Measurements from ENCODE around the gene FMNL3.

GRCh38 chr12:49666176-49666575 lies 41.0 kb downstream of the FMNL3 start:
- TF ChIP-seq, protein P1, sequence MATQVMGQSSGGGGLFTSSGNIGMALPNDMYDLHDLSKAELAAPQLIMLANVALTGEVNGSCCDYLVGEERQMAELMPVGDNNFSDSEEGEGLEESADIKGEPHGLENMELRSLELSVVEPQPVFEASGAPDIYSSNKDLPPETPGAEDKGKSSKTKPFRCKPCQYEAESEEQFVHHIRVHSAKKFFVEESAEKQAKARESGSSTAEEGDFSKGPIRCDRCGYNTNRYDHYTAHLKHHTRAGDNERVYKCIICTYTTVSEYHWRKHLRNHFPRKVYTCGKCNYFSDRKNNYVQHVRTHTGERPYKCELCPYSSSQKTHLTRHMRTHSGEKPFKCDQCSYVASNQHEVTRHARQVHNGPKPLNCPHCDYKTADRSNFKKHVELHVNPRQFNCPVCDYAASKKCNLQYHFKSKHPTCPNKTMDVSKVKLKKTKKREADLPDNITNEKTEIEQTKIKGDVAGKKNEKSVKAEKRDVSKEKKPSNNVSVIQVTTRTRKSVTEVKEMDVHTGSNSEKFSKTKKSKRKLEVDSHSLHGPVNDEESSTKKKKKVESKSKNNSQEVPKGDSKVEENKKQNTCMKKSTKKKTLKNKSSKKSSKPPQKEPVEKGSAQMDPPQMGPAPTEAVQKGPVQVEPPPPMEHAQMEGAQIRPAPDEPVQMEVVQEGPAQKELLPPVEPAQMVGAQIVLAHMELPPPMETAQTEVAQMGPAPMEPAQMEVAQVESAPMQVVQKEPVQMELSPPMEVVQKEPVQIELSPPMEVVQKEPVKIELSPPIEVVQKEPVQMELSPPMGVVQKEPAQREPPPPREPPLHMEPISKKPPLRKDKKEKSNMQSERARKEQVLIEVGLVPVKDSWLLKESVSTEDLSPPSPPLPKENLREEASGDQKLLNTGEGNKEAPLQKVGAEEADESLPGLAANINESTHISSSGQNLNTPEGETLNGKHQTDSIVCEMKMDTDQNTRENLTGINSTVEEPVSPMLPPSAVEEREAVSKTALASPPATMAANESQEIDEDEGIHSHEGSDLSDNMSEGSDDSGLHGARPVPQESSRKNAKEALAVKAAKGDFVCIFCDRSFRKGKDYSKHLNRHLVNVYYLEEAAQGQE (IDR thresholded peaks at IDR 0.05; ENCODE audit: low read depth): no peak
- no peak for TF ChIP-seq EP300 (IDR thresholded peaks at IDR 0.05; ENCODE audit: borderline replicate concordance)
- TF ChIP-seq ZBTB7A (IDR thresholded peaks at IDR 0.05; ENCODE audit: low read depth): no peak

All from Ishikawa (cell line).